HG03558 (cell line): ENCODE results near the gene C1QTNF1.

Experiments
- ATAC-seq: cut with Tn5 transposase; IDR thresholded peaks from one replicate; pipeline ENCODE4 v1.9.1; 2021; ENCODE audit warnings: moderate number of reproducible peaks; ENCODE audit not compliant: unreplicated experiment; ENCODE audit errors: extremely low read depth

The C1QTNF1 gene

DNA sequence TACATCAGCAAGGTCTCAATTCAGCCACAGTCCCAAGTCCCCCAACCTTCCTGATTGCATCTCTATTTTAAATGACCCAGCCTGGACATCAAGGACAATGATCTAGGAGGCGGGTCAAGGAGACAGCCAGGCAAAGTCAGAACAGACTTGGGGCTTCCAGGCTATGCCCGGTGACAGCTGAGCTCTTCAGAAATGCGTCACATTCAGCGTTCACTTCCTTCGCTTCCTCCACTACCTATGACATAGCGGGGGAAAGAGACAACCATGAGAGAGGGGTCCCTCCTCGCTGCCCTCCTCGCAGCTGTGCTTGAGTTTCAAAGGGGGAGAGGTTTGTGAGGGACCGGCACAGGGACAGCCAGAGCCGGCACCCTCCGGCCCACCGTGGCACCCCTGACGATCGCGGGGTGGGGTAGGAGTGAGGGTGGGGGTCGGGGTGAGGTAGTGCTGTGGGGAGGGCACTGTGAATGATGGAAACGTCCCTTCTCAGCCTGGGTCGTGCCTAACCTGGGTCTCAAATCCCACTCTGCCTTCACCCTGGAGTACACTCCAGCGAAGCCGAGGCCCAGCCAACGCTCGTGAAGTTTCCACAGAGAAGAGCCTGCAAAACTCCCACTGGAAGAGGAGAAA is 31.9 kb upstream of the C1QTNF1 start:
- ATAC-seq: no peak

DNA sequence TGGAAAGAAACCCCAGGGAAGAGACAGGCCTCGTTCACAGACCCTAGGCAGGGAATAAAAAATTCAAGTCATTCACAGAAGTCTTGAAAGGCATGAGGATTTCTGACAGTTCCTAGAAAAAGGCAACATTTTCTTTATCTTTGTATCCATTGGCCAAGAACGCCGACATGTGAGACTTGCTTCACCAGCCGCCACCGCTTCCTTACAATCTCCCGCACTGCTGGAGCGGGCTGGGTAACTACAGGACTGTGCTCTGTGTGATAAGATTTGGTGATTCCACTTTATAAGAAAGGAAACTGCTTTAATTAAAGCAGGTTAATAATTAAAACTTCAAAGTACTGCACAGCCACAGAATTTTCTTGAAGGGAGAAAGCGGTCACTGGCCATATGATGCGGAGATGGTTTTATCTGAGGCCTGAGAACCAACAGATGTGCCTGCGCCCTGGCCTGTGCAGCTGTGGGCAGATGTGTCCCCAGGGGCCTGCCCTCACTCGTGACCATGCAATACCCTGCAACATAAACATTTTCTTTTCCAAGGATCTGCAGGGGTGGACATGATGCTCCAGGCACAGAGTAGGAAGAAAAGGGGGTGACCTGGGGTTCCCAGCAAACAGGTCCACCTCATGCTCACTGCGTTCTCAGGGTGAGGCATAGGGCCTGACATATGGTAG is 31.3 kb upstream of the C1QTNF1 start:
- no peak for ATAC-seq

DNA sequence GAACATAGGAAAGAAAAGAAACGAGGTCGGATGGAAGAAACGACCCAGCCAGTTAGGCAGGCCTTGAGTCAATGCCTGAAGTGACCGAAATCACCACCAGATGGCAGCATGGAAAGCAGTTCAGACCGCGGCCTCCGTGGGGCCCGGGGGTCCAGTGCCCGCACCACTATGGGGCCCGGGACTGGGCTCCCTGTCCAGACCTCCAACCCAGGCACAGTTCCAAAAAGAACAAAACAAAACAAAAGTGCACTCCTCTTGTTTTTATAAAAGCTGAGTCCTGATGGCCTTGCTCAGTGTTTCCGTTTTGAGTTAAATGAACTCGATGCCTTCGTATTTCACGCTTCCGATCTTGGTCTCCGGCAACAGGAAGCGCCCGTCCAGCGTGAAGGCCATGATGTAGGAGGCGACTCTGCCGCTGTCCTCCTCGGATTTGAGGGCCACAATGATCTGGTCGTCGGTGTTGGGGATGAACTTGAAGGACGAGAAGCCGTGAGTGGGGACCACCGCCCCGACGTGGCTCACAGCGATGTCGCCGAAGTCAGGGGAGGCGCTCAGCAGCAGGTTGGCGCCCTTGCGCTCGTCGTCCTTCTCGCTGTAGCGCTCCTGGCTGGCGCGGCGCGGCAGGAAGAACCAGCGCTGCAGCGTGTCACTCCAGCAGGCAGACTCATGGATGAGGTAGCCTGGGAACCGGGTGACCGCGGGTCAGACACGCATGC is 30.6 kb upstream of the C1QTNF1 start:
- no peak for ATAC-seq

DNA sequence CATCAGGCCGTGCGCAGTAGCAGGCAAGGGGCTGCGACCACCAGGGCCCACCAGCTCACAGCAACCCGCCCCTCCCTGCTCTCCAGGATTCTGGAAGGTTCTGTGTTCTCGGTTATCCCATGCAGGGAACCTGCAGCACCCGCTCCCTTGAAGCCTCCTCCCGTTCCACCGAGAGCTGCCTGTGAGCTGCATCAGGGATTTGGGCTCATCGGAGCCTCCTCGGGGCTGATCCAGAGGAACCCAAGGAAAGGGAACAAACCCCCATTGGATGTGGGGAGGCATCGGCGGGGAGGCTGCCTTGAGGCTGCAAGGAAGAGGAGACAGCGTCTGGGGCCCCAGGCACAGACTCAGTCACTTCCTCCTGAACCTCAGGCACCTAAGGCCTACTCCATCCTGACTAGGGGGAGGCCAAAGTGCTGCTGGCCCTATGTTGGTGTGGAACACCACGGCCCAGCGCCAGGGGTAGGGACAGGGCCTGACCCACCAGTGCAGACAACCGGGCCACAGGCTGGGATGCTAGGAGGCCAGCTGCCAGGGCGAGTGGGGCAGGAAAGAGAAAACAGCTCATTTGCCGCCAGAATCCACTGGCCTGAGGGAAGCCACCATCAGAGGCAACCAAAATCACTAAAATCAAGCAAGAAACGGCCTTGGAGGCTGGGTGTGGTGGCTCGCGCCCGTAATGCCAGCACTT is 29.8 kb upstream of the C1QTNF1 start:
- no peak for ATAC-seq

DNA sequence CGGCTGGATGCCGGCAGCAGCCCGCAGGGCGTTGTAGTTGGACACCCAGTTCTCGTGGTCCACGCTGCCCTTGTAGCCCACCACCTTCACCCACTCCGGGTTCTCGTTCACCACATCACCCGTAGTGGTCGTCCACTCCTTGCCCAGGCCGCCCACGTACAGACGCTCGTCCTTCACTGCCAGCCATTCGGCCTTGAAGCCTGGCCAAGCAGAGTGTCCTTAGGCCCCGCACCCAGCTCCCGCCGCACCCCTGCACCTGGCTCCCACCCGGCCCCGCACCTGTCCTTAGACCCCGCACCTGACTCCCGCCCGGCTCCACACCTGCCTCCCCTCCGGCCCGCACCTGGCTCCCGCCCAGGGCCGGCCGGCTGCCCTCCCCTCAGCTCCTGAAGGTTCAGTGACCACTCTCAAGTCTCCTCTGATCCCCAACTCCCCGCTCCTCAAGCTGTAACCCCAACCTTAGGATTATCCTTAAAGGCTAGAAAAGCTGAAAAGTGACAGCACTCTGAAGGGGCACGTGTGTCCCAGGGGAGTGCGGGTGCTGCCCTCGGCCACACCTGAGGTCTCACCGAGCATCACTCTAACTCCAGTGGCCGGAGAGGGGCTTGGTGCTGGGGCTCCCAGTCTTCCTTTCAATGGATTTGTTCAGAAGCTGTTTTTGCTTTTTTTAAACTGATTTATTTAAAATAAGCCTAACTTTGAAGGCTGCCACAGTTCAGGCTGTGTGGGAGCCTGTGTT is 28.8 kb upstream of the C1QTNF1 start:
- ATAC-seq: no peak

DNA sequence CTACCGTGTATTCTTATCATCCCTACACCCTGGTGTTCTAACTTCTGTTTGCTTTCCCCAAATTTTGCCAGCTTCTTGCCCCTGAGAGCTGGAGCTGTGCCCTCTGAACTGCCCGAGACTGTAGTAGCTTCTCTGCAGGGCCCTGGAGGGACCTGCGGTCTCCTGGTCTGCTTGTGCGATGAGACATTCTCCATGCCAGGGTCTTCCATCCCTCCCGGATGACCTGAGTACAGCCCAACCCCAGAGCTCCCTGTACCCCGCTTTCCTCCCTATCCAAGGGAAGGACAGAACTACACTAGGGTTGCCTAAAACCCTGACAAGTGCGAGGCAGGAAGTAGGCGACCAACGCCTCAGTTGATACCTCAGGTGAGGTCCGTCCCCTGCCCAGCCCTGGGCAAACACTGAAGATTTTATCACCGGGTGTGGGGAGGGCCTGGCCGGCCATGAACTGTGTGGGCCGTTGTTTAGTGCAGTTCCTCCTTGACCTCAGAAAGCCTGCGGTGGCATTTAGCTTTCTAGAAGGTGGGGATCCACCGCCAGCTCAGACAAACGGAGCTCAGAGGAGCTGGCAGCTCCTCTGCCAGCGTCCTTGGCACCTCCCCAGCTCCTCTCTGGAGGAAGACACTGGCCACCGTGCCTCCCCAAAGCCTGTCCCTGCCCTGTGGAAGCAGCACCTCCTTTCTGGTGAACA is 28.1 kb upstream of the C1QTNF1 start:
- ATAC-seq: no peak

DNA sequence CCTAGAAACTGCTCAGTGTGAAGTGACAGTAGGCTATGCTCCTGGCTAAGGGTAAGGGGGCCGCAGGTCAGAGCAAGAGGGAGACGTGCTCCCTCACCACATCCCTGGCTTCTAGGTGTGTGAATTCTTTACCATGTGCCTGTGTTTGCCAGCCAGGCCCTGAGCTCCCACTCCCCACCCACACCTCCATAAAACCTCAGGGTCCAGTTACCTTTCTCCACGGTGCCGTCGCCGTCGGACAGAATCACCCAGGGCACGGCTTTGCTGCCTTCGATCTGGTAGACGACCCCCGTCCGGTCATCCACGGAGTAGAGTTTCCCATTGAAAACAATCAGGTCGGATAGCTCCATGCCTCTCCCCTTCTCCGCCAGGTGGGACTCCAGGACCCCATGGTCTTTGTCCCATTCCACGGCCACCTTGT is 27.2 kb upstream of the C1QTNF1 start:
- no peak for ATAC-seq

DNA sequence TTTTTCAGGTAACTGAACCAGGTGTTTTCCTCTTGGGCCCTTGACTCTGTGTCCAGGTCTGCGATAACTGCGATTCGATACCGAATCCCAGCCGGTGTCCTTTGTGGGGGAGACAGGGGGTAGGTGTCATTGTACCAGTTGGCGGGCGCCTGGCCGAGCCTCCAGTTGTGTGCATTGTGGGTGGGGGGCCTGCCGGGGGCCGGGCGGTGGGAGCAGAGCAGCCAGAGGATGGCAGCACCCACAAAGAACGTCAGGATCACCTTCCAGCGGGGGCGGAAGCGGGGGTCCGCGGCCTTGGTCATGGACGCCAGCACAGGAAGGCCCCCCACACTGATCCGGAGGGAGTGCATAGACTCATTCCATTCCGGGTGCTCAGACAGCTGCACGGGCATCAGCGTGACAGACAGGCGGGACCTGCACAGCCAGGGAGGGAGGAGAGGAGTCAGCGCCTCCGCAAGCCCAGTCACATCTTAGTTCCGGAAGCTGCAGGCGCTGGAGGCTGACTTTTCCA is 26.7 kb upstream of the C1QTNF1 start:
- no peak for ATAC-seq

DNA sequence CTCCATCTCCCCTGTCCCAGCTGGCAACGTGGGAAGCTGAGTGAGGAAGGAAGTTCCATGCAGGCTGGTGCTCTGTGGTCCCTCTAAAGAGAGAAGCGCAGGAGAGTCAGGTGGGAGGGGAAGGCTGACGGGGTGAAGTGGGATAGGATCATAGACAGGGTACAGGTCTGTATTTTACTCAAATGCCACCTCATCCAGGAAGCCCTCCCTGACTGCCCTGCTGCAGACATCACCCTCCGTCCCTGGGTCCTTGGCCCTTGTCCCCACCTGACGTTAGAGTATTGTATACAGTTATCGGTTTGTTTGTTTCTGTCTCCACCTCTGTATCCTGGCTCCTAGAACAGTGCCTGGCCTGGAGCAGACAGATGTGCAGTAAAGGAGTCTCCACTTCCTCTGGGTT is 26.1 kb upstream of the C1QTNF1 start:
- ATAC-seq: no peak

DNA sequence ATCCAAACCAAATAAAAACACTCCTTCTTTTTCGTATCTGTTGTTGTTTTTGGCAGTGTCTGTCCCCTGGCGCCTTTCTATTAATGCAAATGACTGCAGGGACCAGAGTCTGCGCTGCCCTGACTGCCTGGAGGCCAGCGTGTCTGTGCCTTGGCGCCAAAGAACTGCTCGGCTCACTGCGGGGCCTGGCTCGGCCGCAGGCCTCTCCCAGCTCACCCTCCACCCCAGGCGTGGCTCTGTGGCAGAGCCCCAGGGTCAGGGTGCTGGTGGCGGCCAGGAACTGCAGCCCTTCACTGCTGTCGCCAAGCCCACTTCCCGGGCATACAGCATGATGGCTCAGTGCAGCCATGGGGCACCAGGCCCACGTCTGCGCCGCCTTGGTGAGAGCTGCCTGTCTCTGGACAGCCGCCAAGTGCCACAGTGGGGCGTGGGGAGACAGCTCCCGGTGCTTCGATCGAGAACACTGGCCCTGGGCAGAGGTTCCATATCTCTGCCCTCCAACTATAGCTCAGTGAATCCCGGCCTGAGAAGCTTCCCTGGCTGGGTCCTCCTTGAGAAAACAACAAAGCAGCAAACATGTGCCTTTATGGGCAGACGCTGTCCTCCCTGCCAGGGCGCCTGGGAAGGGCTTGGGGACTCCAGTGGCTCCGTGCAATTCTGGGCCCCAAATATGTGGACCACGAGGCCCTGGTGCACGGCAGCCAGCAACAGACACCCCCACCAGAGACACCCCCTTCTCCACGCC is 25.5 kb upstream of the C1QTNF1 start:
- ATAC-seq: no peak

DNA sequence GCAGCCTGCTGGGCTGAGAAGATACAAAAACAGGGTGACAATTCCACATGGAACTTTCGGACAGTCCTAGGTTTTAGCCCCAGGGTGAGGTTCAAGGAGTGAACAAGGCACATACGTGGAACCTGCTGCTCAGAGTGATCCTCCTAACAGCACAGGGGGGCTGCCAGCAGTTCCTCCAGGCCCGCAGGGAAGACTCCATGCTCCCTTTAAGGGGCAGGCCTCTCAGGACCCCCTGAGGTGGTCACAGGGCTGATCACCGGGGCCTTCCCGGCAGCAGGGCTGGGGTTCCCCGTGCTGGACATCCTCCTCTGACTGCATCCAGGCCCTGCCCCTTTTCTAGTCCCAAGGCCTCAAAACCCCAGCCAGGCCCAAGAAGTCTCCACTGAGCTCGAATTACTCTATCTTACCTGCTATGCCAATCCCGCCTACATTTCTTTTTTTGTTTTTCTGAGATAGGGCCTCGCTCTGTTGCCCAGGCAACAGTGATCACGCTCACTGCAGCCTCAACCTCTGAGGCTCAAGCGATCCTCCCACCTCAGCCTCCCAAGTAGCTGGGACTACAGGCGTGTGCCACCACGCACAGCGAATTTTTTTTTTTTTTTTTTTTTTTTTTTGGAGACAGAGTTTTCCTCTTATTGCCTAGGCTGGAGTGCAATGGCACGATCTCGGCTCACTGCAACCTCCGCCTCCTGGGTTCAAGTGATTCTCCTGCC is 24.8 kb upstream of the C1QTNF1 start:
- no peak for ATAC-seq

DNA sequence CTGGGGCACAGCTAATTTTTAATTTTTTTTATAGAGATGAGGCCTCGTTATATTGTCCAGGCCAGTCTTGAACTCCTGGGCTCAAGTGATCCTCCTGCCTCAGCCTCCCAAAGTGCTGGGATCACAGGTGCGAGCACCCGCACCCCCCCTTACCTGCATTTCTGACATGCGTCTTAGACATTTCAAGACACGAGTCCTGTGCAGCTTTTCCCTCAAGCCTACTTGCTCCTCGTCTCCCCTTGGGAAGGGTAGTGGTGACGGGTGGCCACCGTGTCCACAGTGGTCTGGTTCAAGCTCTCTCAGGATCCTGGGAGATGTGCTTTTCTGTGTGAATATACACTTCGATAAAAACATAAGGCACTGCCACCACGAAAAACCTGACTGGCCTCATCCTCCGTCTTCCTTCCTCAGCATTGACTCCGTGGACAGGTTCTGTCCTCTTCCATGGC is 24.0 kb upstream of the C1QTNF1 start:
- ATAC-seq: no peak

DNA sequence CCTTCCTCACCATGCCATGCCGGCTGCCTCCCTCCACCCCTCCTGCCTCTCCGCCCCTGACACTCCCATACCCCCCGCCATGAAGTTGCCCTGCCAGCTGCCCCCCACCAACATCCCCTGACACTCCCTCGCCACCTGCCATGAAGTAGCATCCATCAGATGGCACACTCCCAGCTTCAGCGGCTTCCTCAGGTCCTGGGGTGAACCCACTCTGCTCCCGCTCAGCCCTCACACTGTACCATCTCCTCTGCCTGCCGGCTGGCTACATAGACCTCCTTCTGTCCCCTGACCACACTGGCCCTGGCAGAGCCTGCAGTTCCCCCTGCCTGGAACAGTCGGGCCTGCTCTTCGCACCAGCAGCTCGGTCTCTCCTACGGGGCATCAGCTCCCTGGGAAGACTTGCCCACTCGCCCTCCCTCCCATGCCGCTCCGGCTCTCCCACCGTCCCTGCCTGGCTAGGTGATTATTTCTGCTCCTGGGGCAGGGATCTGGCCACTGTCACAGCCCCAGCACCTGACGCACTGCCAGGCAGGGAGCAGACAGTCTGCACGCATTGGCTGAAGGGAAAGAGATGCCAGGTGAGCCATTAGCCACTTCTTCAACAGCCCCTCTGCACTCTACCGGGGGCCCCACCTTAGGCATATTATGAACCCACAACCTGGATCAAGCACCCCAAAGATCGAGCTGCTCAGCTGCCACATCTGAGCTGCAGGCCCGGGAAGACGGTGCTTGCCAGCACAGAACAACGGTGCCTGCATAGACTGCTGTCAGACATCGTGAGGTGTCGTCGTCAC is 23.4 kb upstream of the C1QTNF1 start:
- ATAC-seq: no peak

DNA sequence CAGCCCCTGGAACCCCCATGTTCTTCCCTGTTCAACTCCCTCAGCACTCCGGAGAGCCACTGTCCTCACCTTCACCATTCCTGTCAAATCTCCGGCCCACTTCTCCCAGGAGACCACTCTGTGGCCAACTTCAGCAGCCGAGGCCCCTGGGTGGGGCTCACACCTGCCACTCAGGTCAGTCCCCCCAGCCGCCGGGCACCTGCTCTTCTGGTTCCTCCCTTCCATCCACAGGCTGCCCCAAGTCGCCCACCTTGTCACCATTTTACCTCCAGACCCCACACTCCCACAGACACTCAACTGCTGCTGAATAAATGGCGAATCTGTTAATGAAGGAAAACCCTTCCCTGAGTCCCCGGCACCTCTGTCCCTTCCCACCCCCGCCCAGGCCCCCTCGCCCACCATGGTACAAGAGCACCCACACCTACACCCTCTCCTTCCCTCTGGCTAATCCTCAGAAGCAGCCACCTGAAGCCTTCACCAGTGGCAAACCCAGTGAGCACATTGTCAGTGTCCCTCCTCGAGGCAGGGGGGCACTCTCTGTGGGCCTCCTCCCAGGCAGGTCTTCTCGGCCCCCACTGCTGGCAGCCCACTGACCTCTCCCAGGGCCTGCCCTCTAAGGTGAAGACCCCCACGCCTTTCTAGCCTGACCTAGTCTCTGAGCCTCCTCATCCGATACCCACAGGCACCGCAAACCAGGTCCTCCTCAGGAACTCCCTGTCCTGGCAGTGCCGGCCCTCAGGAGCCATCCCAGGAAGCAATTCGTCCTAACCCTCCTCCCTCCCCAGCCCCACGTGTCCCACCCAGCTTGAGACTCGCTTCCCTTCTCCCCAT is 22.6 kb upstream of the C1QTNF1 start:
- no peak for ATAC-seq

DNA sequence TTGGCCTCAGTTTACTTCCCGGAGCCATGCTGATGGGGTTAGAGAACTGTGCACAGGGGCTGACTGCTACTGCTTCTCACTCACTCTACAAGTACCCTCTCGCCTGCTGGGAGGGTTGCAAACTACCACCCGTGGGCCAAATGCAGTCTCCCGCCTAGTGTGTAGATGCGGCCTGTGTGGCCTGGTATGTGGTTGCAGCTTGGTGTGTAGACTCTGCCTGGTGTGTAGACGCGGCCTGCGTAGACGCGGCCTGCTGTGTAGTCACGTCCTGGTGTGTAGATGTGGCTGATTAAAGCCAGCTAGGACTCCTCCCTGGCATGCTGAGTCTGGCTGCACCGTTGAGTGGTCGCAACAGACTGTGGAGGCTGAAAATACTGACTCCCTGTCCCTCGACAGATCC is 21.7 kb upstream of the C1QTNF1 start:
- ATAC-seq: no peak

DNA sequence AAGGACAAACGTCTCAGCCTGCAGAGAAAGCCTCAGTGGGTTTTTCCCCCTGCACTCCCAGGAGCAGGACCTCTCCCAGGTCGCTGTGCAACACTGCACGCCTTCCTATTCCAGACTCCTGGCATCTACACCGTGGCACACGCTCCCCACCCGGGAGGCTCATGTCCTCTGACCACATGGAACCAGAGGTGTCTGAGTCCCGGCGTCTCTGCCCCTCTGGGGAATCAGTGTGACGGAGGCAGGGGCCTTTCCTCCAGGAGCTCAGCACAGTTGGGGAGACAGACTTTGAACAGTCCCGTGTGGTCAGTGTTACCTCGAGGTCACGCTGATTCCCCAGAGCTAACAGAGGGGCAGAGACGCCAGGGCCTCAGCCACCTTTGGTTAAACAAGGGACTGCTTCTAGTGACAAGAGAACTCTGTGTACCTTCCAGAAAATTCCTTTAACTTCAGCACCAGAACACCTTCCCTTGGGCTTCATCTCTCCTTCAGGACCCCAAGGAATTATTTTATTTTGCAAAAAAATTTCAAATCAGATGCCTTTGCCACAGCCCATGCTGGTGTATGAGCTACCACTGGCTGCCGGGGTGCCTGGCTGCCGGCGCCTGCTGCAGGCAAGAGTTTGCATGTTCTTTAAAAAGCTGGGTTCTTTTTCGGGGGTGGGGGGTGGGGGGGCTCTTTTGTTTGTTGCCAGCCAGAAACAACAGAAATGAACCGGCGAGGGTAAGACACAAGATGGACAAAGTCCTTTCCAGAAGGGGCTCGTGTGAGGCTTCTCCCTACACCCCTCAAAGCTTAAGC is 21.0 kb upstream of the C1QTNF1 start:
- no peak for ATAC-seq
